GM19023 (cell line): ENCODE measurements around the gene ZFYVE9.

Source experiments
- ATAC-seq: cut with Tn5 transposase; IDR thresholded peaks from one replicate; pipeline ENCODE4 v1.9.1; 2021; ENCODE audit warnings: mild to moderate bottlenecking, moderate library complexity; ENCODE audit not compliant: unreplicated experiment

ZFYVE9 gene

GRCh38 chr1:52240592-52241210, 98.8 kb downstream of the ZFYVE9 start:
- no peak for ATAC-seq

GRCh38 chr1:52243221-52243987, 101.5 kb downstream of the ZFYVE9 start:
- ATAC-seq: no peak

- ATAC-seq: no peak
These were observed 107.9 kb downstream of the ZFYVE9 start for GRCh38 chr1:52249831-52250230.

- ATAC-seq: no peak
These were observed 111.5 kb downstream of the ZFYVE9 start for GRCh38 chr1:52253421-52253820.

- no peak for ATAC-seq
These were observed 118.0 kb downstream of the ZFYVE9 start for GRCh38 chr1:52259886-52260285.

GRCh38 chr1:52263153-52263910, 121.4 kb downstream of the ZFYVE9 start:
- no peak for ATAC-seq

- ATAC-seq: no peak
These were observed 122.7 kb downstream of the ZFYVE9 start for GRCh38 chr1:52264530-52265115.

- ATAC-seq: no peak
These were observed 124.6 kb downstream of the ZFYVE9 start for GRCh38 chr1:52266507-52266906.

GRCh38 chr1:52268372-52268771, 126.5 kb downstream of the ZFYVE9 start:
- no peak for ATAC-seq

GRCh38 chr1:52281518-52281917, 139.6 kb downstream of the ZFYVE9 start:
- no peak for ATAC-seq

- no peak for ATAC-seq
These were observed 146.4 kb downstream of the ZFYVE9 start for GRCh38 chr1:52288286-52288685.

GRCh38 chr1:52294580-52294979, 152.7 kb downstream of the ZFYVE9 start:
- ATAC-seq: no peak

- no peak for ATAC-seq
These were observed 154.5 kb downstream of the ZFYVE9 start for GRCh38 chr1:52296345-52296744.

- ATAC-seq: no peak
These were observed 163.7 kb downstream of the ZFYVE9 start for GRCh38 chr1:52305417-52306226.

- no peak for ATAC-seq
These were observed 164.5 kb downstream of the ZFYVE9 start for GRCh38 chr1:52306227-52307006.

GRCh38 chr1:52321061-52321460, 179.2 kb downstream of the ZFYVE9 start:
- ATAC-seq: no peak

- no peak for ATAC-seq
These were observed 181.8 kb downstream of the ZFYVE9 start for GRCh38 chr1:52323731-52324130.

GRCh38 chr1:52325786-52326185, 183.9 kb downstream of the ZFYVE9 start:
- ATAC-seq: no peak

GRCh38 chr1:52328615-52329014, 186.7 kb downstream of the ZFYVE9 start:
- no peak for ATAC-seq

GRCh38 chr1:52332411-52332810, 190.5 kb downstream of the ZFYVE9 start:
- no peak for ATAC-seq
